Uterus (tissue), 2 donors: ENCODE measurements around the gene TUBB1.

ENCODE experiments used
- CTCF ChIP-seq, 4 experiments: fragments of 200-600 bp in 2 of 4; fragments of 450-650 bp in 2 of 4; sonication (generic) in 2 of 4; IDR thresholded peaks; one replicate each; pipeline ENCODE4 v1.5.1; 2016 to 2019; ENCODE audit warnings: antibody characterized with exemption in 4 of 4, mild to moderate bottlenecking in 2 of 4, moderate library complexity in 1 of 4
- POLR2A ChIP-seq, 2 donors: fragments of 450-650 bp; IDR thresholded peaks; one replicate each; pipeline ENCODE4 v1.6.1; 2016; ENCODE audit warnings: antibody characterized with exemption in 2 of 2, mild to moderate bottlenecking in 1 of 2, moderate library complexity in 1 of 2

DNA sequence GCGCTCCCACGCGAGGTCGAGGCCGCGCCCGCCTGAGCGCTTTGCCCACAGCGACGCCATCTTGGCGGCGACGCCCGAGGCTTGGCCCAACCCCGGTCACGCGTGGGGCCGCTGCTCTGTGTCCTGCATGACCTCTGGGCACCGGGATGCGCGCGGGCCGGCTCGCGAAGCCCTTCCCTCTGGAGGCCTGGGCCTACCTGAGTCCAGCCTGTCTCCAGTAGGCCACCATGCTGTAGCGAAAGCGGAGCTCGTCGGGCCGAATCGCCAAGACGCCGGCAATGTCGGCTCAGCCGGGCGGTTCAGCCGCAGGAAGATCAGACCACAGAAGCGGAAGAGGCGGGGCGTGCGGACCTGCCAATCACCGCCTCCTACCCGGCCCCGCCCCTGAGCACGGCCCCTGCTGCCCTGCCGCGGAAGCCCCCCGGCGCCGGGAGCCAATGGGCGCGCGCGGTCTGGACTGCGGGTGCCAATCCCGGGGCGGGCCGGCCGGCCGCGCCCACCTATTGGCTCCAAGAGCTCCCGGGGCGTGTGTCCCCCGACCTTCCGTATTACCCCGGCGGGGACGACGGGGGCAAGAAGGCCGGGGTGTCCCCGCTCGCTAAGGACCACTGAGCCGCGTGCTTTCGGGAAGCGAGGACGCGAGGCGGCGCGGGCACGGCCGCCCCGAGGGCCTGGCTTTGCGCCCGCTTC lies 12.9 kb downstream of the TUBB1 start, which contains the start of gene ATP5F1E:
- peak in 1 of 4 experiments; percentile 26 for TF ChIP-seq CTCF (IDR thresholded peaks at IDR 0.05)
- TF ChIP-seq POLR2A (IDR thresholded peaks at IDR 0.05) = peak; percentile 81 to 90
